IPS DF 19.7 (cell line): ENCODE data around the gene ZNF639.

Experiments
- DNase-seq: peaks from one replicate; pipeline ENCODE4 v3.0.0-alpha.2; 2013; ENCODE audit warnings: low read depth, low spot score

The ZNF639 gene

DNA sequence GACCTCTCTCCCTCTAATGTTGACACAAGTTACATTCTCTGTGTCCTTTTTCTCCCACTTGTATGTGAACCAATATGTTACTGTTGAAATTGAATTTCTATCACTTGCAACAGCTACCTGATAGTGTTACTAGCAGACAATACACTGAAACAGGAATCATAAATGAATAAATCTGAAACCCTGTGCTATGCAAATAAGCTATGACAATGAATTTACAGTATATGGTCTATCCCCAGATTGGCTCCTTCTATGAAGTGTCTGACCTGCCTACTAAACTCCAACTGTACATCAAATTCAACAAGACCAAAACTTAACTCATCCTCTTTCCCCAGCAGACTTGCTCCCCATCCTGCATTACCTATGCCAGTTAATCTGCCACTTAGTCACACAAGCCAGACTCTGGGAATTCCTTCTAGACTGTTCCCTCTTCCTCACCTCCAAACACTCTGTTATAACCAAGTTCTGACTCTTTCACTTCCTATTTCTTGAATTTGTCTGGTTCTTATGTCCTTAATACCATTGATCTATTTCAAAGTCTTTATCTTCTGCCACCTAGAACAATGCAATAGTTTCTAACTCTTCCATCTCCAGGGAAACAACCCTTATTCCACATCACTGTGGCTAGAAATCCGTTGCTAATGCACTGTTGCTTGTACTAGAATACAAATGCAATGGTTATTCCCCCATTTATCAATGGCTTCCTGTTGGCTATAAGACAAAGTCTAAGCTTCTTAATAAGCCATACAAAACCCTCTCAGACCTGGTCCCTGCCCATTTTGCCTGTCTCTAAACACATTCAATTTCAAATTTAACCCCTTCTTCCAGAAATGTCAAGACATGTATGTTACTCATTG, 13.4 kb upstream of the ZNF639 start:
- no peak for DNase-seq

DNA sequence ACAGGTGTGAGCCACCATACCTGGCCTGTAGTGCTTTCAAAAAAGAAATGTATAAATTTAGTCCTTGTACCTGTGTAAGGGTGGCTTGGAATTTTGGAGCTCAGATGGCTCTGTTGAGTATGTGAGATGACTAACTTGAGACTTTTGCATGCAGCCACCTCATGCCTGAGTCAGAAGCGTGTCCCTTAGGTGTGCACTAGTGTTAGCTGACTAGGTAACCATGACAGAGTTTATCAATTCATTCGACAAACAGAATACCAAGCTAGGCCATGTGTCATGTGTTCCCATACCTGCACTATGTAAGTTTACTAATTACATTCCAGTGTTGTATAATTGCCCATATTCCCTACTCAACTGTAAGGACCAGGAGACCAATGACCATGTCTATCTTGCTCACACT, 4.0 kb upstream of the ZNF639 start:
- DNase-seq, result no peak

DNA sequence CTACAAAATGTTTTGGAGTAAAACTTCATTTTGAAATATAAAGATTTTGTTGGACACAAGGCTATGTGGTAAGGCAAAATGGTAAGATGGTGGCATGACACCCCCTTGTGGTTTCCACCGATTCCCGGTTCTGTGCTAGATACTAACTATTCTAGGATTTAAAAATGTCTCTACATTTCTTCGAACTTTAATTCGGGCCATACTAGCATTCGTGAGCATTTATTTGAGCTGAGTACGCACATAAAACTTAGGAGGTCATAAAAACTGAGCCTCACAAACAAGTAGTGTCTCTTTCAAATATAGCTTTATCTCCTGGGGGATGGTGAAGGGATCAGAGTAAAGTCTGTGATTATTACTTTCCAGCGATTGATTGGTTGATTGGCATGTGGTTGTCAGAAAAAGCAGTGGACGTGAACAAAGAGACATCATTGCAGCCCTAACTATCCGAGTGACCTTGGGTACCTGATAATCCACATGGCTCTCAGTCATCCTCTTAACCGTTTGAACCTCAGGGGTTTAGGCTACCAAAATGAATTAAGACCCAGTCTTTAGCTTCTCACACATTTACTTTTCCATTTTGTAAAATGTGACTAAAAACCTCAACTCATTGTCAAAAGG, 1.1 kb upstream of the ZNF639 start:
- no peak for DNase-seq

DNA sequence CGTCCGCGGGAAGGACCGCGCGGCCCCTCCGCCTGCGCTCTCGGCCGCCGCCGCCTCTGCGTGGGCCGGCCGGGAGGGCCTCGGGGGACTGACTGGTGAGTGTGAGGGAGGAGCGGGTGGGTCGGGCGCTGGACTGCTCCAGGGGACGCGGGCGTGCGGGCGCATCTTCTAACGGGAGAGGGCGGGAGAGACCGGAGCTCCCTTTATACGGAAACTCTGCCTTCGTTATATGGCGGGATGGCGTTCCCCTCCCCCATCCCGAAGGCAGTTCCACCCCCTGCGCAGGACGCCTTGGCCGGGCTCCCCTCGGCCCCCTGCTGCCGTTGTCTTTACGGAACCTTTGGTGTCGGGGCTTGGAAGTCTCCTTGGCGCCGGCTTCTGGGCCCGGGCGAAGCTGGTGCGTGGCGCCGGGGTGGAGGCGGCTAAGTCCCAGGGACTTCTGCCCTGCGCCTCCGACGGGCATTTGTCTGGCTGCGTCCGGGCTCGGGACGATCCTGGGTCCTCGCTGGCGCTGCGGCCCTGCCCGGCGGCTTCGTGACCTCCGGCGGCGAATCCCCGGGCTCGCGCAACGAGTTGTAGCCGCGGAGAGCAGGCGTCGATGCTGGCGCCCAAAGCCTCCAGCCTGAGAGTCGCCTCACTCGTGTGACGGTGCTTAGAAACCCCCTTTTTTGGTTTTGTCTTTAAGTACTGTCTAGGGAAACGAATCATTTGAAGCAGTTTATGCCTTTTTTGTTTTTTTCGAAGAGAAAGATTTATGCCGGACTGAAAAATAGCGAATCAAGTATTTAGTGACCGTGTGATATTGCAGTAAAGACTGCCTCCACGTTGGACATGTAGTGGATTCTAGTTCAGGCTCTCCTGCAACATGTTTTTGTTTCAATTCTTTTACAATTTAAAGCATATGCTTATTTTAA, 623 bp downstream of the ZNF639 start:
- no peak for DNase-seq

DNA sequence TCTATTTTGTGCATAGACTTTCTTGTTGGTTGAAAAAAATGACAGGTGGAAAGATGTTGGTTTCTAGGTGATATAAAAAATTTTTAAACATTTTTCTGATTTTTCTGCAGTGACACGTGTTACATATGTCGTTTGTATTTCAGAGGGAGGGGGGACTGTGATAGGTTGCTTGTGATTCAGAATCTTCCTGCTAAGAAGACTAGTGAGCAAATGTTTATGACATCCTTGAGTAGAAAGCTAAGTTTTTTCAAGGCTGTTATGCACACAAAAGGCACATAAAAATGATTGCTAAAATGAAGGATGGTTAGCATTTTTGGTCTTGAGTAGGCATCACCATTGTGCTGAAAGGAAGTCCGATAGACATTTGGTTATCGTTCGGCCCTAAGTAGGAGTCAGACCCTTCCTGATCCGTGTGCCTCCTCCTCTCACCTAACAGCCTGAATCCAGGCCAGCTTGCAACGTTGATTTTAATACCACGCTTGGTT, 1.5 kb downstream of the ZNF639 start:
- DNase-seq, result no peak

DNA sequence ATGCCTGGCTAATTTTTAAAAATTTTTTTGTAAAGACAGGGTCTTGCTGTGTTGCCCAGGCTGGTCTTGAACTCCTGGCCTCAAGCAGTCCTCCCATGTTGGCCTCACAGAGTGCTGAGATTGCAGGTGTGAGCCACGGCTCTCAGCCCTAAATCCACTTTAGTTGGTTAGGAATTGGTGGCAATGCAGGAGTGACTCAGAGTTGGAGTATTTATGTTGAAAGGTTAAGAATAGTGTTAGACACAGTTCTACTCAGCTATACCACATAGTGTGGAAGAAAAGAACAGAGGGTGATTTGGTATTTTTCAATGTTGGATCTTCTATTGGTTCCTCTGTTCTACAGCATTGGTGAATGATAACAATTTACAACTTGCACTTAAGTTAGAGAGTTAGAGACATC, 7.6 kb downstream of the ZNF639 start:
- DNase-seq, result no peak

DNA sequence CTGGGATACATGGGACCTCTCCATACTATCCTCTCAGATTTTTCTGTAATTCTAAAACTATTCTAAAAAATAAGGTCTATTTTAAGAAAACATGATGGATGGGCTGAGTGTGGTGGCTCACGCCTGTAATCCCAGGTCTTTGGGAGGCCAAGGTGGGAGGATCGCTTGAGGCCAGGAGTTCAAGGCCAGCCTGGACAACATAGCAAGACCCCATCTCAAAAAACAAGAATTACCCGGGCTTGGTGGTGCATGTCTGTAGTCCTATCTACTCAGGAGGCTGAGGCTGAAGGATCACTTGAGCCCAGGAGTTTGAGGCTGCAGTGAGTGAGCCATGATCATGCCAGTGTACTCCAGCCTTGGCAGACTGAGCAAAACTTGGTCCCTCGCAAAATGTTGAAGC, 9.4 kb downstream of the ZNF639 start:
- DNase-seq, result no peak

DNA sequence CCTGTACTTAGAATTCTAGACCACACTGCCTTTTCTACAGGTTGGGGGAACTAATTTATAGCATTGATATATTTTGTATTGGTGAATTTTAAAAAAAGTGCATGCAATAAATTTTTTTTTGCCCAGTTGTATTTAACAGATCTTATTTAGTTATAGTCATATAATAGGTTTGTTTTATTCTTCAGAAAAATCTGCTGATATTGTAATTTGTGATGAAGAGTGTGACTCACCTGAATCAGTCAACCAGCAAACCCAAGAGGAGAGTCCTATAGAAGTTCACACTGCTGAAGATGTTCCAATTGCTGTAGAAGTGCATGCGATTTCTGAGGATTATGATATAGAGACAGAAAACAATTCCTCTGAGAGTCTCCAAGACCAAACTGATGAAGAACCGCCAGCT, 10.3 kb downstream of the ZNF639 start:
- no peak for DNase-seq

DNA sequence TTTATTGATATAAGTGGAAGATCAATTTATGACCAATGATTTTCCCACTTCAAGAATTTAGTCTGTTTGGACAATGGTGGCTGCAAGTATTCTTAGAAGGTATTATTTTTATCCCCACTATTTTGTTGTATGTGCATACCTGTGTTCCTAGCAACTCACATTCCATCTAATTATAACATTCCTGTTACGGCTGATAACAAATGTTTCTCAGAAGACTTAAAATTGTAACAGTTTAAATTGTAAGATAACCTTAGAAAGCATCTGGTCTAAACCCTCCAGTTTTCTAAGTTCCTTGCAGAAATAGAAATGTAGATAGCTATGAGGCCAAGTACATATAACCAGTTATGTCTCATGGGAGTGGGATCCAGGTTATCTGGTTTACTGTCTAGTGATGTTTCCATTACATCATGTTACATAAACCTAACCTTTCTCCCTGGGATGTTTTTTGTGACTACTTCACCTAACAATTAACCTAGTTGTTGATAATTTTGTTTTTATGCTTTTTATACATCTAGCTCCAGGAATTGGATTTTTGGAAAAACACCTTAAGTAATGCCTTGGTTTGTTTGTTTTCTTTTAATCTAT, 13.6 kb downstream of the ZNF639 start:
- DNase-seq, result no peak

DNA sequence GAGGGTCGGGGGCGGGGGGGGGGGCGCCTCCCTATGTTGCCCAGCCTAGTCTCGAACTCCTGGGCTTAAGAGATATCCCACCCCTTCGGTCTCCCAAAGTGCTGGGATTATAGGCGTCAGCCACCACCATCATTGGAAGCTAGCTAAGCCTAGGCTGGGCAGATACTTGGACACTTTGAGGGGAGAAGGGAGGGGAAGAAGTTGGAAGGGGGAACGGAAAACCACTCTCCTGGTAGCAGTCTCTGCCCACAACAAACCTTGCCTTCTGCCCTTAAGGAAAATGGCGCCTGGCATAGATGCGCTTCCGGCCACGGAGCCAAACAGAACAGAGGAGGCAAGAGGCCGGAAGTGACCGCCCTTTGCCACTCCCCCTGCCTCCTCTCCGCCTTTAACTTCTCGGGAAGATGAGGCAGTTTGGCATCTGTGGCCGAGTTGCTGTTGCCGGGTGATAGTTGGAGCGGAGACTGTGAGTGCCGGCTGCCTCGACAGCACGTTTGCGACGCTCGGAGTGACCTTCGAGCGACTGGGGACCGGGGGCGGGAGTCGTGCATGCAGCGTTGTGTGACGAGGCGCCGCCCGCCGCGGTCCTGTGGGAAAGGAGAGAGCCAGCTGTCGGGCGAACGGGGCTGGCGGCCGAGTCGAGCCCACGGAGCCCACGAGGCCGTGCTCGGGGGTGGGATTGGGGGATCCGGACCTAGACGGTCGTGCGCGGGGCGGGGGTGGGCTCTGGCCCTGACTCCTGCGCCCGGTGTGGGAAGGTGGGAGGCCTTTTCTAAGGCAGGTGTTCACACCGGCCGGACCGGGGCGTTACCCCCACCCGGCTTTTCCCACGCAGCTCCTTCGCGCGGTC, 24.7 kb downstream of the ZNF639 start, which contains the start of gene MFN1:
MFN1 (plus strand) TSS at position 365 of the 850 bp plus-strand sequence. CDS start 1,143 bp downstream, outside the sequence.
- DNase-seq, result peak; percentile 90

DNA sequence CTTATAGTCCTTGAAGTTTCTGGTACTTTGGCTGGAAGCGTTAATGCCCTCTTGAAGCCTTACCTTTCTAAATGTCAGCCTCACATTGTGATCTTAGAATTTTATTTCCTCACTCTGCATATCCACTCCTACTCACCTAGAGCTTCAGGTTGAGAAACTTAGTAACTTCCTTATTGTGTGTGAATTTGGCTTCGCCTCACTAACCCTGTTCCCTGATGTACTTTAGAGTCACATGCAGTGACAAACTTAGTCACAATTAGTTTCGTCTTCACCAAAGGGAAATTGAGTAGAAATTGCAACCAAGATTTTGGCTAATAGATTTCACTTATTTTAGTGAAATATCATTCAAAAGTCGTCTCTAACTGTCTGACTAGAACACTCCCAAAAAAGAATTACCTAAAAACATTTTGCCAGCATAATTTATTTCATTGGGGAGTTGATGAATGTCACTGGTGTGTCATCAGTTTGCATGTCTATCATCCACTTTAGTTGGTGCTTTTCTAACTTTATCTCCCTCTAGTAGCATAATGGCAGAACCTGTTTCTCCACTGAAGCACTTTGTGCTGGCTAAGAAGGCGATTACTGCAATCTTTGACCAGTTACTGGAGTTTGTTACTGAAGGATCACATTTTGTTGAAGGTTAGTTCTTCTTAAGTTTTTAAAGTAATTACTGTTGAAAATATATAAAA, 25.6 kb downstream of the ZNF639 start:
- no peak for DNase-seq

DNA sequence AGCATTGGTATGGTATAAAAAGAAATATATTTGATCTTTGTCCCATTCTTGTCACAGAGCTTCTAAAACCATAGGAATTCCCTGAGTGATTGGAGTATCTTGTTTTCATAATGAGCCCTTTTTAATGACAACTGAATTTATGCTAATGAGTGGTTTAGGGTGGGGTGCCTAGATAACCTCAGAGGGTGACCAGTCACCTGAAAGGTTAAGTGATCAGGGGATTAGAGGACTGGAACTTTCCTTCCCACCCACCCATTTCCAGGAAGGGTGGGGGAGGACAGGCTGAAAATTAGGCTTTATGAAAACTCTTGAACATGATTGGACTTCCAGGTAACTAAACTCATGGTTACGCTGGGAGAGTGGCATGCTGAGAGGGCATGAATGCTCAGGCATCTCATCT, 33.2 kb downstream of the ZNF639 start:
- no peak for DNase-seq

DNA sequence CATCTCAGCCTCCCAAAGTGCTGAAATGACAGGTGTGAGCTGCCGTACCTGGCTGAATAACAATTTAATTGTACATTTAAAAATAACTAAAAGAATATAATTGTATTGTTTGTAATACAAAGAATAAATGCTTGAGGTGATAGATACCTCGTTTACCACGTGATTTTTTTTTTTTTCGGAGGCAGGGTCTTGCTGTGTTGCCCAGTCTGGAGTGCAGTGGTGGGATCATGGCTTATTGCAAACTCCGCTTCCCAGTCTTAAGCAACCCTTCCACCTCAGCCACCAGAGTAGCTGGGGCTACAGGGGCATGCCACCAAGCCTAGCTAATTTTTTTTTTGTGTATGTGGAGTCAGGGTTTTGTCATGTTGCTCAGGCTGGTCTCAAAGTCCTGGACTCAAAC, 40.5 kb downstream of the ZNF639 start:
- no peak for DNase-seq

DNA sequence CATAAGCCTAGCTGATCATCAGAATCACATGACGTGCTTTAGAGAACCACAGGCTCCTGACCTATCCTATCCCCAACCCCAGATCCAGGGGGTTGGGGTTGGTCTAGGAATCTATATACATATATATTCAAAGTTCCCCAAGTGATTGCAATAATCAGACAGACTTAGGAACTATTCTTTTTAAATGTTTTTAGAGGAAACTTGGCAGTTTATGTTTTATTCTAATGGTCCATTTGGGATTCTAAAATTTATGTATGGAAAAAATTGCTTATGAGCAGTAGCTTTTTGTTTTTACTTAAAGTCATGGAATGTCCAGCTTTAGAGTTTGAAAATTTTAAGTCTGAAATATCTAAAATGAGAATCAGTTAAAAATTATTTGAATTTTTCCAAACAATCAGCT, 46.8 kb downstream of the ZNF639 start:
- DNase-seq, result no peak

DNA sequence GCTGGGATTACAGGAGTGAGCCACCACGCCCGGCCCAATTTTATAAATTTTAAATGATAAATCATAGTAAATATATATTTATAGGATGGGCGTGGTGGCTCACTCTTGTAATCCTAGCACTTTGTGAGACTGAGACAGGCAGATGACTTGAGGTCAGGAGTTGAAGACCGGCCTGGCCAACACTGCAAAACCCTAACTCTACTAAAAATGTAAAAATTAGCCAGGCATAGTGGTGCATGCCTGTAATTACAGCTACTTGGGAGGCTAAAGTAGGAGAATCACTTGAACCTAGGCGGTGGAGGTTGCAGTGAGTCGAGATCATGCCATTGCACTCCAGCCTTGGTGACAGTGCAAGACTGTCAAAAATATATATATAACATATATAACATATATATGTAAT, 51.1 kb downstream of the ZNF639 start:
- DNase-seq, result no peak

DNA sequence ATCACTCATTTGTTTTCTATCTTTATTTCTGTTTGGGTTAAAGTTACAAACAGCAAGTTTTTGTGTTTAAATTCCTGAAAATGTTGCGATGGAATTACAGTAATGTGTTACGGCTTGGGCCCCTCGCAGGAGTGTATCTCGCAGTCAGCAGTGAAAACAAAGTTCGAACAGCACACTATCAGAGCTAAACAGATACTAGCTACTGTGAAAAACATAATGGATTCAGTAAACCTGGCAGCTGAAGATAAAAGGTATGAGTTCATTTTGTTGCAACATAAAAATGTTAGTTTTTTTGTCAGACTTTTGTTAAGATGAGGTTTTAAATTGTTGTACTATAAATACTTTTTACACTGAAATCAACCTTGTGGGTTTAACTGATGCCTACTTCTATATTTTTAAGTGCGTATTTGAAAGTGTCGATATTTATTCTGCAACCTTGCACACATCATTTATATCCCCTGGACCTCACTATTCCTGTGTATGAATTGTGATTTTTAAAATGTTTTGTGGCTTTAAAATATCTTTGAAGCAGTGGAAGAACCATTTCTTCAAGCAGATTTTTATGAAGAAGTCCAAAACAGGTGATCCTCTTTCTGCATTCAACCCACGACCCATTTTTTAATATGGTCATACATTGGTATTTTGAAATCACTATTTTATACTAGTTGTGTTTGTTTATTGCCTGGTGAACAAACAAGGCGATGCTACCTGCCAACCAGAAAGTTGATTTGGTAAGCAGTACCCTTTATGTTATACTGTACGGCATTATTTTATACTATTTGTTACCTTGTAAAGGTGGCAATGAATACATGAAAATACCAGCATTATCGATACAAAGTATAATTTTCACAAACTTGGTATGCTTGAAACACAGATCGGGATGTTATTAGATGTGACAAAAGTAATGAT, 52.5 kb downstream of the ZNF639 start:
- DNase-seq, result no peak

DNA sequence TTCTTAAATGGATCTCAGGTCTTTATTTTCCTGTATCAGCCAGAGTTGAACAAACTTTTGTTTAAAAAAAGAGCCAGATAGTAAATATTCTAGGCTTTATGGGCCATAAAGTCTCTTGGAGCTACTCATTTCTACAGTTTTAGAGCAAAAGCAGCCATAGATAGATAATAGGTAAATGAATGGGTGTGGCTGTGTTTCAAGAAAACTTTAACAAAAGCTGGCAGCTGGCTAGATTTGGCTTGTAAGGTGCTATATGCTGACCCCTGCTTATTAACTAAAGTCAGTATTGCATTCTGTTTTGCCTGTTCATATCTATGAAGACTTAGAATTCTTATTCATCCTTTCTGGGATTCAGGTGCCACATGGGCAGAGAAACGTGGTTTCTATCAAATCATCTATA, 53.6 kb downstream of the ZNF639 start:
- DNase-seq, result no peak
